Stimulated activated CD8-positive, alpha-beta memory T cell treated with anti-CD3 and anti-CD28 coated beads, Interleukin-12 subunit alpha, Interleukin-12 subunit beta, amount 100 ng/mL, for 1 hour (primary cell): ENCODE measurements around the gene RPUSD2.
"Not testable (repeated sequence)": the region's sequence is repeated elsewhere in the genome, so short reads cannot be mapped to it uniquely, and the experiment has no call there.

ENCODE experiments used
- DNase-seq: peaks from one replicate; pipeline ENCODE4 v3.0.0-alpha.2; 2020; ENCODE audit warnings: low read depth

Gene RPUSD2

GRCh38 chr15:40565333-40566238, 3.5 kb upstream of the RPUSD2 start:
- no peak for DNase-seq

DNA sequence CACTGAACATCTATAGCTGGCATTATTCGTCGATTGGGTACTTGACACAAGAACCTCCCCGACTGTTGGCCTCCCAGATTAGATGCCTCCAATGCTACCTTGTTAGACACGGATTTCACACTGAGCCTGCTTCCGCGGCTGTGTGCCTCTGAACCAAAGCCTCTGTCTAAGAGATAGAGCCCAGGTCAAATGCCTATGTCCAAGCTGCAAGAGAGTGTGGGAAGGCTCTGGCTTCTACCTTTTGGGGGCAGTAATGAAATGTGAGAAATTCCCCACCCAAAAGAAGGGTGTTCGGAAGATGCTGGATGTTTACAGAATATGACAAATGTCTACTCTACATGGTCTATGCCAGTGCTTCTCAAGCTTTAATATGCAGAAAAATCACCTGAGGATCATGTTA, 2.0 kb upstream of the RPUSD2 start:
- DNase-seq, result no peak

DNA sequence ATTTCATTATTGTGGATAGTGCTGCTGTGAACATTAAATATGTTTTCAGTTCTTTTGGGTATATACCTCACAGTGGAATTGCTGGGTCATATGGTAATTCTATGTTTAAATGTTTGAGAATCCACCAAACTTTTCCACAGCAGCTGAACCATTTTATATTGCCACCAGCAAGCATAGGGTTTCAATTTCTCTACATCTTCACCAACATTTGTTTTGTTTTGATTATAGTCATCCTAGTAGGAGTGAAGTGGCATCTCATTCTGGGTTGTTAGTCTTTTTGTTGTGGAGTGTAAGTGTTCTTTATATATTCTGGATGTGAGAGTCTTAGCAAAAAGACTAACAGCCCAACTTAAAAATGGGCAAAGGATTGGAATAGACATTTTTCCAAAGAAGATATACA, 6.0 kb downstream of the RPUSD2 start:
- no peak for DNase-seq

DNA sequence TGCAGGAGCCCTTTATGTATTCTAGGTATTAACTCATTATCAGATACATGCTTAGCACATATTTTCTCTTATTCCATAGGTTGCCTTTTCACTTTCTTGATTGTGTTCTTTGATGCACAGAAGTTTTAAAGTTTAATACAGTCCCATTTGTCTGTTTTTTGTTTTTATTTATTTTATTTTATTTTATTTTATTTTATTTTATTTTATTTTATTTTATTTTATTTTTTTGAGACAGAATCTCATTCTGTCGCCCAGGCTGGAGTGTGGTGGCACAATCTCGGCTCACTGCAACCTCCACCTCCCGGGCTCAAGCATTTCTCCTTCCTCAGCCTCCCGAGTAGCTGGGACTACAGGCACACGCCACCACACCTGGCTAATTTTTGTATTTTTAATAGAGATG, 7.8 kb downstream of the RPUSD2 start:
- not testable (repeated sequence) for DNase-seq

DNA sequence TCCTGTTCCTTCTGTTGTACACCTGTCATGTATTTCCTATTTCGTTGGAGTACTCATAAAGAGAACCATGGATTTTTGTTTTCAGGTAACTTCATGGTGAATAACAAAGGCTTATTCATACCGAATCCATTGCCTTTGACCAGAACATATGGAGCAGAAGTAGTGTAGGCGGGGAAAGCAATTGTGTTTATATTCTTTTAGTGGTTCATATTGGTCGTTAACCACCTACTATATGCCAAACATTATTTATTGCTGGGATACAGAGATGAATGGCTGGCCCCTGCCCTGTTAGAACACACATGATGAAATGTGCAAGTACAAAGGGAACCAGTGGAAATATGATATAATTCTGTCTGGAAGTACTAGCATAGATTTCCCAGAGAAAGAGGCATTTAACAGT, 9.8 kb downstream of the RPUSD2 start:
- no peak for DNase-seq

DNA sequence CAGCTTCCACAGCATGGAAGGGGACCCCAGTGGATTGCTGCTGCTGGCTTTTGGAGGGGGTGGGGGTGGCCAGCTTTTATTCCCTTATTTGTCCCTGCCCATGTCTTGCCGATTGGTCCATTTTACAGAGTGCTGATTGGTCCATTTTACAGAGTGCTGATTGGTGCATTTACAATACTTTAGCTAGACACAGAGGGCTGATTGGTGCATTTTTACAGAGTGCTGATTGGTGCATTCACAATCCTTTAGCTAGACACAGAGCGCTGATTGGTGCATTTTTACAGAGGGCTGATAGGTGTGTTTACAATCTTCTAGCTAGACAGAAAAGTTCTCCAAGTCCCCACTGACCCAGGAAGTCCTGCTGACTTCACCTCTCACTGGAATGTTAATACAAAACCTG, 12.7 kb downstream of the RPUSD2 start:
- DNase-seq, result not testable (repeated sequence)

- DNase-seq, result no peak
Observed at GRCh38 chr15:40582726-40583246, 13.7 kb downstream of the RPUSD2 start.

- no peak for DNase-seq
Observed at GRCh38 chr15:40584191-40584590, 15.1 kb downstream of the RPUSD2 start.

GRCh38 chr15:40590667-40591050, 21.6 kb downstream of the RPUSD2 start:
- no peak for DNase-seq

DNA sequence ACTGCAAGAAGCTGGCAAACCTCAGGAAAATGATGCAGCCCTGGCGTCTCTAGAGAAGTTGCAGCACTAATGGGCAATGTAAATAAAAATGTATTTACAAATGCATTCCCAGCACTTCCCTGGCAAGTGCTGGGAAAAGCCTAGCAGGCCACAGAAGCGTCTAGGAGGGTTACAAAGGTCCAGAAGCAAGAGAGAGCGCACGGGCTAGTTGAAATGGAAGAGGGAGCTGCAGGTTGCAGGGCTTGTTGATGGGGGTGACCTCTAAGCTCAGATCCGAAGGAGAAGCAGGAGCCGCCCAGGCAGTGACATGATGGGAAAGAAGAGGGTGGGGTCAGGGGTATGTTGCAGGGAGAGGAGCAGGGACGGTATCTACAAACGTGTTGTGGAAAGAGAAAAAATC, 22.3 kb downstream of the RPUSD2 start:
- no peak for DNase-seq

DNA sequence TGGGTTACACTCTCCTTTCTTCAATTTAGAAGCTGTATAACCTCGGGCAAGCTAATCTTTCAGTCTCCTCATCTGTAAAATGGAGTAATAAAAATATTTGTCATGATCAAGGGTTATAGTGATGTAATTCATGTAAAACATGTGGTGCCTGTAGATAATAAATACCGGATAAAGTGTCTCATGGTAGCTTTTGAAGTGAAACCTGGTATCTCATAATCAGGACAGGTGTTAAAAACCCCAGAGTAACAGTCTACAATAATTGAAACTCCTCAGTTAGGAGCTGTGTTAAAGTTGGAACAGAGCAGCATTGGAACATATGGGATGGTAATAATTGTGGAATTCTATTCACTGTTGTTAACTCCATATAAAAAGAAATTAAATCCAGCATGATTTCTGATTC, 24.1 kb downstream of the RPUSD2 start:
- no peak for DNase-seq

GRCh38 chr15:40593588-40594428, 24.7 kb downstream of the RPUSD2 start, which contains the start of gene KNL1:
KNL1 (plus strand) TSS chr15:40594249; CDS start chr15:40602932, 8,683 bp downstream.
- peak; percentile 85 for DNase-seq

DNA sequence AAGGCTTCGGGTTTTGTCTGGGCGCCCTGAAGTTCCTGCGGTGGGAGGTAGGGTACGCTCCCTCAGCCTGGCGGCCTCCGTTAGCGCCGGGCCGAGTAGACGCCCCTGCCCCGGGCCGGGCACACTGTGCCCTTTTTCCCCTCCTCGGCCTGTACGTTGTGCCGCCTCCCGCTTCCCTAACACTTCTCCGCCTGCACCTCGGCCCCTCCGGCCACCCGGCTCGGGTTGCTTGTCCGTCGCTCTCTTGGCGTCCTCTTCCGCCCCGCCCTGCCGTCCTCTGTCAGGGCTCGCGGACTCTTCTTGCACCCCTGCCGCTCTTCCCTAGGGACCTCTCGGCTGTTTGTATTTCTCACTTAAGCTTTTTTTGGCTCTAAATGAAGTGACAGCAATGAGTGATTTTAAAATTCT, 25.3 kb downstream of the RPUSD2 start:
- no peak for DNase-seq

DNA sequence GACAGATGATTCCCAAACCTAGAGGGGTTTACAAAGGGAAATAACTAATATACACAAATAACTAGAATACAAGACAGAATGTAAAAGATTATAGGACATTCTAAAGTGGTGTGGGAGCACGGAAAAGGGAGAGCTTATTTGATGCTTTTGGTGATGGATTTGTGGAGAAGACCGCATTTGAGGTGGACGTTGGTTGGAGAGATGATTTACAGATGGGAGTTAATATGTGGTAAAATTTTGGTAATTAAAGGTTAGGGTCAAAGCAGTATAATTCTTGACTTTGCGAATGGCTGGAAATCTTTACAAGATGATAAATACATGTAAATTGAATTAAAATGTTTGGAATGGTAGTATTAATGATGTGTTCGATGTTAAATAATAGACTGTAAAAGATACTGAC, 26.1 kb downstream of the RPUSD2 start:
- no peak for DNase-seq

DNA sequence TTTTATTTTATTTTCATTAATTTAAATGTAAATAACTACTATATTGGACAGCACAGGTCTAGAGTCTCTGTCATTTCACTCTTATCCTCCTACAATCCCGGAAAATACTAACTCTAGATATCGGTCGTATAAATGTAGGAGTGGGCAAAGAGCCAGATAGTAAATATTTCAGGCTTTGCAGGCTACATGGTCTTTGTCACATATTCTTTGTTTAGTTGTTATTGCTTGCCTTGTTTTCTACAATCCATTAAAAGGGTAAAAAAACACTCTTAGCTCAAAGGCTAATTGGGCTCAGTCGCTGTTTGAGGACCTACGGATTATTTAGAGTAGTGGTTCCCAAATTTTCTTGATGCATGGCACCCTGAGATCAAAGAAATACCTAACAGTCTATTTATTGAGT, 26.7 kb downstream of the RPUSD2 start:
- no peak for DNase-seq

DNA sequence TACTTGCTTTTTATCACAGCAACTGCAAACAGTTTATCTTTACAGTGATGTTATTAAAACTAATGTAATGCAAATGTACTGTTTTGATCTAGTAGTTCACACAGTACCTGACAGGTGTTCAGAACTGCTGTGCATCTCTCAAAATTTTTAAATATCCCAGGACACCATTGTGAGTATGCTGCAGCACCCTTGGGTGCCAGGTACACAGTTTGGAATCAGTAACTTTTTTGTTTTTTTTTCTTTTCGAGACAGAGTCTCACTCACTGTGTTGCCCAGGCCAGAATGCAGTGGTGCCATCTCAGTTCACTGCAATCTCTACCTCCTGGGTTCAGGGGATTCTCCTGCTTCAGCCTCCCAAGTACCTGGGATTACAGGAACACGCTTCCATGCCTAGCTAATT, 27.9 kb downstream of the RPUSD2 start:
- DNase-seq, result no peak

DNA sequence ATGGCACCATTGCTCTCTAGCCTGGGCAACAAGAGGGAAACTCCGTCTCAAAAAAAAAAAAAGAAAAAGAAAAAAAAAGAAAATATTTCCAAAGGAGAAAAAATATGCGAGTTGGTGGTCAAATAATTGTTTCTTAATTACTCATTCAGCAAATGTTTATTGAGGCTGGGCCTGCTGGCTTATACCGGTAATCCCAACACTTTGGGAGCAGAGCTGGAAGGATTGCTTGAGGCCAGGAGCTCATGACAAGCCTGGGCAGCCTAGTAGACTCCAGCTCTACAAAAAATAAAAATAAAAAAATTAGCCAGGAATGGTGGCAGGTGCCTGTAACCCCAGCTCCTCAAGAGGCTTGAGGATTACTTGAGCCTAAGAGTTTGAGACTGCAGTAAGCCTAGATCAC, 29.0 kb downstream of the RPUSD2 start:
- DNase-seq, result no peak

DNA sequence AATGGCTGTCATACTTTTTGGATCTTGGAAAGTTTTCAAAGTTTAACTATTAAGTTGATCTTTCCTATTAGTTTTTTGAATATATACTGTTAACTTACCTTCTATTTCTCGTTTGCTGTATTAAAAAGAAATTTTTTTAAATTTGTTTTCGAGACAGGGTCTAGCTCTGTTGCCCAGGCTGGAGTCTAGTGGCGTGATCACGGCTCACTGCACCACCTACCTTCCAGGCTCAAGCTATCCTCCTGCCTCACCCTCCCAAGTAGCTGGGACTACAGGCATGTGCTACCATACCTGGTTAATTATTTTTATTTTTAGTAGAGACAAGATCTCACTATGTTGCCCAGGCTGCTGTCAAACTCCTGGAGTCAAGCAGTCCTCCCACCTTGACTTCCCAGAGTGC, 29.6 kb downstream of the RPUSD2 start:
- DNase-seq, result no peak

DNA sequence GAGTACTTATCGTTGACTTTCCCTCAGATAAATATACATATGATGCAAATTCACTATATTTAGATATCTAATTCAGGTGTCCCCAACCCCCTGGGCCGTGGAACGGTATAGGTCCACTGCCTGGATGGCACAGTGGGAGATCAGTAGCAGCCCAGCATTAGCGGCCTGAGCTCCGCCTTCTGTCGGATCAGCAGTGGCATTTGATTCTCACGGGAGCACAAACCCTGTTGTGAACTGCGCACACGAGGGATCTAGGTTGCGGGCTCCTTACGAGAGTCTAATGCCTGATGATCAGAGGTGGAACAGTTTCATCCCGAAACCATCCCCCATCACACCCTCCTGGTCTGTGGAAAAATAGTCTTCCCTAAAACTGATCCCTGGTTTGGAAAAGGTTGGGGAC, 31.9 kb downstream of the RPUSD2 start:
- DNase-seq, result no peak

DNA sequence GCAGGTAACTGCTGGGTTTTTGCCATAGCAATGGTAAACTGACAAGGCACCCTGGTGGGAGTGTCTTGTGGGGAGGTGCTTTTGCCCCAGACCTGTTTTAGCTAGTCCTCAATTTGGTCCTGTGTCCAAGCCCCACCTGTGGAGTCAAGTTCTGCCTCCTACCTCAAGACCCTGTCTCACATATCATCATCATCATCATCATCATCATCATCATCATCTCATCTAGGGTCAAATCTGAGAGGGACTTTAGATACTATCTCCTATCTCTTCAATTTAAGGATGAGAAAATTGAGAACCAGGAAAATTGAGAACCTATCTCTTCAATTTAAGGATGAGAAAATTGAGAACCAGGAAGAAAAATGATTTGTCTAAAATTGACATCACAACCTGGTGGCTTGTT, 34.8 kb downstream of the RPUSD2 start:
- no peak for DNase-seq

GRCh38 chr15:40613080-40613479, 44.0 kb downstream of the RPUSD2 start:
- DNase-seq, result no peak

DNA sequence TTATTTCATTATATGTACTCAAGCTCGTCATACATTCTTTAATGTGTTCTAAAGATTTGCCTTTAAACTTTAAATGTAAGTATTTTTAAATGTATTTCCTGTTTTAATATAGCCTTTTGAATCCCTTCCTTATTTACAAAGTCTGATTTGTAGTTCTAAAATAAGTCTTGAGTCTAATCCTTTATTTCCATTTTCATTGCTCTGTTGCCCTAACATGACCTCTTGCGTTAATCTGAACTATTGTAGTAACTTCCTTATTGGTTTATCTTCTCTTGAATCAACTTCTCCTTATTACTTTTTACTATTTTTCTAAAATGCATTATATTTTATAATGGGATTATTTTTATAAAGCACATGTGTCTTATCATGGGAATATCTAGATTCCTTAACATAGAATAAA, 48.9 kb downstream of the RPUSD2 start:
- no peak for DNase-seq

- DNase-seq, result no peak
Observed at GRCh38 chr15:40618906-40619305, 49.8 kb downstream of the RPUSD2 start.
